HG03378 (cell line): ENCODE data around the gene ZSWIM7.
"Not testable (repeated sequence)": the region's sequence is repeated elsewhere in the genome, so short reads cannot be mapped to it uniquely, and the experiment has no call there.

Experiments used
- ATAC-seq: cut with Tn5 transposase; IDR thresholded peaks from one replicate; pipeline ENCODE4 v1.9.1; 2021; ENCODE audit warnings: mild to moderate bottlenecking, moderate library complexity; ENCODE audit not compliant: unreplicated experiment

Gene ZSWIM7

GRCh38 chr17:15958484-15958854 is 41.0 kb downstream of the ZSWIM7 start:
- no peak for ATAC-seq

GRCh38 chr17:15957608-15958307 is 41.7 kb downstream of the ZSWIM7 start:
- ATAC-seq = no peak

GRCh38 chr17:15957206-15957605 is 42.3 kb downstream of the ZSWIM7 start:
- no peak for ATAC-seq

- ATAC-seq = no peak
Measured at GRCh38 chr17:15955793-15956541, 43.5 kb downstream of the ZSWIM7 start.

GRCh38 chr17:15954222-15954621 is 45.3 kb downstream of the ZSWIM7 start:
- no peak for ATAC-seq

GRCh38 chr17:15952916-15953790 is 46.4 kb downstream of the ZSWIM7 start:
- ATAC-seq = no peak

GRCh38 chr17:15952048-15952532 is 47.4 kb downstream of the ZSWIM7 start:
- no peak for ATAC-seq

GRCh38 chr17:15951368-15952047 is 48.0 kb downstream of the ZSWIM7 start:
- no peak for ATAC-seq

- no peak for ATAC-seq
Measured at GRCh38 chr17:15947976-15948752, 51.3 kb downstream of the ZSWIM7 start.

GRCh38 chr17:15947271-15947670 is 52.2 kb downstream of the ZSWIM7 start:
- no peak for ATAC-seq

GRCh38 chr17:15946611-15947120 is 52.8 kb downstream of the ZSWIM7 start:
- ATAC-seq = no peak

GRCh38 chr17:15945527-15946191 is 53.8 kb downstream of the ZSWIM7 start:
- no peak for ATAC-seq

GRCh38 chr17:15944759-15945526 is 54.6 kb downstream of the ZSWIM7 start, which contains the start of gene ADORA2B:
TSS of gene ADORA2B (plus strand) at chr17:15945130. CDS start at chr17:15945249, 119 bp downstream.
- ATAC-seq = no peak

GRCh38 chr17:15943971-15944758 is 55.3 kb downstream of the ZSWIM7 start:
- no peak for ATAC-seq

- no peak for ATAC-seq
Measured at GRCh38 chr17:15942207-15942833, 57.2 kb downstream of the ZSWIM7 start.

- ATAC-seq = no peak
Measured at GRCh38 chr17:15941781-15942180, 57.7 kb downstream of the ZSWIM7 start.

GRCh38 chr17:15936481-15936880 is 63.0 kb downstream of the ZSWIM7 start:
- ATAC-seq = not testable (repeated sequence)
